Pancreas (tissue), 10 donors: ENCODE measurements around the gene IL21R. TPM values are rescaled to one million over a fixed set of nuclear protein-coding genes. Genes with fewer than 3 reads are reported as not detected.

Source experiments
- ATAC-seq, 4 donors: fragments of 200-7000 bp; cut with Tn5 transposase; one replicate each; pipeline versions ENCODE4 v1.8.0 to v1.9.1; 2020; ENCODE audit warnings: mild to moderate bottlenecking in 4 of 4, moderate library complexity in 4 of 4
- DNase-seq, 6 donors: peaks; one replicate each; pipeline ENCODE4 v3.0.0-alpha.2; 2020
- FAIRE-seq: peaks from 2 replicates; lab custom pipeline; 2012; peaks lifted over from hg19 to GRCh38; lab: Jason Lieb, UNC
- H3K27ac ChIP-seq, 4 donors: fragments of 200-600 bp; sonication (generic); 1 replicate in 3 of 4; 2 replicates in 1 of 4; pipeline versions ENCODE4 v1.5.0 to v1.8.0; 2020
- H3K27me3 ChIP-seq, 4 donors: fragments of 200-600 bp; one replicate each; pipeline ENCODE4 v1.8.0; 2021
- H3K36me3 ChIP-seq, 3 donors: fragments of 200-600 bp; sonication (generic) in 1 of 3; one replicate each; pipeline versions ENCODE4 v1.5.0 to v1.8.0; 2020 to 2021
- H3K4me1 ChIP-seq, 3 donors: fragments of 200-600 bp; one replicate each; pipeline ENCODE4 v1.8.0; 2021
- H3K4me3 ChIP-seq, 4 donors: fragments of 200-600 bp; sonication (generic) in 2 of 4; one replicate each; pipeline versions ENCODE4 v1.5.0 to v1.8.0; 2020 to 2021
- H3K9me3 ChIP-seq, 4 donors: fragments of 200-600 bp; one replicate each; pipeline ENCODE4 v1.8.0; 2021
- CTCF ChIP-seq, 4 donors: fragments of 200-600 bp; sonication (generic) in 3 of 4; IDR thresholded peaks; one replicate each; pipeline versions ENCODE4 v1.5.0 to v1.8.0; 2021; ENCODE audit warnings: antibody characterized with exemption in 4 of 4
- WGBS, 2 donors: extraction: QIAGEN DNeasy Blood & Tissue Kit; methylation state at CpG; one replicate each; pipeline ENCODE4 v1.1.7; 2013; 5-methylcytosine and 5-hydroxymethylcytosine counted together
- intact Hi-C, 3 donors: fragments of 100-400 bp; cut with DNase I; formaldehyde crosslinking; loops; one replicate each; pipeline versions ENCODE4 v1.11.1 to v1.14.2; 2022
- polyA plus RNA-seq, 2 donors: library from polyadenylated mRNA; stranded (reverse); fragments of 200-250 nt; gene quantifications; one replicate each; pipeline ENCODE4 v1.2.3, GENCODE V29; 2013
- total RNA-seq, 6 donors: library from RNA; stranded (reverse); fragmentation: NEBNext Ultra II Directional in 4 of 6; extraction: Animal tissue kit (Norgen Biotek cat#: 25700) in 4 of 6; gene quantifications; one replicate each; pipeline versions ENCODE4 v1.2.1 to v1.2.4, GENCODE V29; 2021 to 2023
- donor health status: healthy with polysubstance abuse.
- donor health status: DM: no; HTN: no; CAD: no; lungs with moderate emphysema.
- donor health status: DM: no; HTN: no; CAD: no.
- donor health status: control.
- donor health status: control.
- donor health status: Bipolar disorder and iron deficiency.
- donor health status: DM: yes; HTN: yes; CAD: no.
- donor health status: DM: no; HTN: no; CAD: no.
- donor health status: DM: no; HTN: no; CAD: no.
- donor health status: DM: yes; HTN: yes; CAD: no.

IL21R gene
- total and polyA plus RNA-seq, 8 donors: 0.08 to 0.79 (median 0.31) TPM; not detected in 2

DNA sequence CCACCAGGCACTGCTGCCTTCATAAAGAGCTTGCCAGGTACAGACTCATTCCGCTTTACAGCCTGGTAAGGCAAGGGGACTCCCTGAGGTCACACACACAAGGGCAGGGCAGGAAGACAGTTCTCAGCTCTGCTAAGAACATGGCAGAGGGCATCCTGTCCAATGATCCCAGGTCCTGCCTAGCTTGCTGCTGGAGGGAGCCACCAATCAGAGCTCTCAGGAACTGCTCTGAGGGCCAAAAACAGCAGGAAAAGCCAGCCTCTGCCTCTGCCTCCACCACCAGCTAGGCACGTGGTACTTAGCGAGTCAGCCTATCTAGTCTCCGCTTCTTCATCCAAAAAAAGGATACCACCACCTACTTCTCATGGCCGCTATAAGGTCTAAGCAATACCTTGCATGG, 81.7 kb downstream of the IL21R start:
- no peak for TF ChIP-seq CTCF (IDR thresholded peaks at IDR 0.05)
- no peak for FAIRE-seq
- no peaks in the 10 kb centered on the region for H3K4me1 ChIP-seq
- peak in 1 of 6 donors; percentile 18 for DNase-seq
- H3K9me3 ChIP-seq: no peaks in the 10 kb centered on the region
- WGBS, 2 donors: 96 to 97% methylated on average over 5 of the region's 5 CpGs
- peaks cover 8 to 88% (median 51%) of the 10 kb centered on the region in 3 donors for H3K36me3 ChIP-seq
- intact Hi-C loops: no loop called here
- no peaks in the 10 kb centered on the region for H3K27me3 ChIP-seq
- no peak overlapping the region for H3K27ac ChIP-seq
- no peak for ATAC-seq
- no peak overlapping the region for H3K4me3 ChIP-seq

DNA sequence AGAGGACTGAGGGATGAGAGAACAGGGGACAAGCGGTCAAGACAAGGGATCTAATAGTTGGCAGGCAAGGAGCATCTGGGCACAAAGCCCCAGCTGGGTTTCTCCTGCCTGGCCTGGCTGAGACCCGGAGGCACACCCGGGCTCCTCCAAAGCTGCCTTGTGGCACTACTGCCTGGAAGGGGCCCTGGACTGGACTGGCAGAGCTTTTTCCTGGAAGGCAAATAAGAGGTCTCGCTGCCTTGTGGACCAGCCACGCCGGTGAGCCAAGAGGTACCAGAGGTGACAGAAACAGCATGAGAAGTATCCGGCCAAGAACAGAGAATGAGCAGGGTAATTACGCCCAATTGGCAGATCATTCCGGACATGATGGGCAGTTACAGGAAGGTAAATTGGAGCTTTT, 83.2 kb downstream of the IL21R start:
- FAIRE-seq: no peak

GRCh38 chr16:27485811-27486210, 83.8 kb downstream of the IL21R start:
- DNase-seq (peak in 1 of 6 donors; percentile 45), ATAC-seq (no peak), FAIRE-seq (no peak)
- intact Hi-C loops: no loop called here
- WGBS, 2 donors: 95% methylated on average over 11 of the region's 11 CpGs
- Histone ChIP-seq H3K27me3 (no peaks in the 10 kb centered on the region), H3K4me1 (no peaks in the 10 kb centered on the region), H3K36me3 (peaks cover 8 to 91% (median 62%) of the 10 kb centered on the region in 3 donors), H3K27ac (no peak overlapping the region), H3K4me3 (no peak overlapping the region), H3K9me3 (no peaks in the 10 kb centered on the region)
- TF ChIP-seq CTCF (IDR thresholded peaks at IDR 0.05): no peak

More for the DNA sequence above, 83.2 kb downstream of the IL21R start:
- DNase-seq: no peak
- WGBS, 2 donors: 93 to 98% methylated on average over 9 of the region's 9 CpGs
- Histone ChIP-seq H3K4me1 (no peaks in the 10 kb centered on the region), H3K4me3 (no peak overlapping the region), H3K9me3 (no peaks in the 10 kb centered on the region), H3K36me3 (peaks cover 8 to 91% (median 62%) of the 10 kb centered on the region in 3 donors), H3K27ac (no peak overlapping the region), H3K27me3 (no peaks in the 10 kb centered on the region)
- intact Hi-C loops: no loop called here
- no peak for ATAC-seq
- TF ChIP-seq CTCF (IDR thresholded peaks at IDR 0.05): no peak

GRCh38 chr16:27486344-27486743, 84.4 kb downstream of the IL21R start:
- 64 to 70% methylated on average over 8 of the region's 8 CpGs for WGBS, 2 donors
- TF ChIP-seq CTCF (IDR thresholded peaks at IDR 0.05): no peak
- DNase-seq (peak in 1 of 6 donors; percentile 32), FAIRE-seq (no peak), ATAC-seq (peak in 1 of 4 donors; percentile 45)
- Histone ChIP-seq H3K4me3 (no peak overlapping the region), H3K27me3 (no peaks in the 10 kb centered on the region), H3K27ac (no peak overlapping the region), H3K9me3 (no peaks in the 10 kb centered on the region), H3K36me3 (peaks cover 8 to 92% (median 62%) of the 10 kb centered on the region in 3 donors), H3K4me1 (no peaks in the 10 kb centered on the region)
- intact Hi-C loops: no loop called here

DNA sequence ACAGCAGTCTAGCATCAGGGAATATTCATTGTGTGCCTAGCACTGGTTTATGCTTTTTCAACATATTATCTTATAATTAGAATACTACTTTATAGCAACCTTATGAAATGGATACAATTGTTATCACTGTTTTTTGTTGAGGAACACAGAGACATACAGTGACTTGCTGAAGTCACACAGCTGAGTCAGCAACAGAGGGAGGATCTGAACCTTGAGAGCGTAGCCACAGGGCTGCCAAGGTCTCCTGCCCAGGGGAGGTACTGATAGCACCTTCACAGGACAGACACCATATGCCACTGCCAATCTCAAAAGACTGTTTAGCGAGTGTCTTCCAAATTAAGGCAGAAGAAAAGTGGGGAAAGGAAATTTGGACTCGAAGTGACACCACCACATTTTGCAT, 84.8 kb downstream of the IL21R start:
- DNase-seq: no peak
- intact Hi-C loops: no loop called here
- no peak for TF ChIP-seq CTCF (IDR thresholded peaks at IDR 0.05)
- WGBS, 2 donors: 66 to 74% methylated on average over 3 of the region's 3 CpGs
- no peaks in the 10 kb centered on the region for H3K4me1 ChIP-seq
- no peaks in the 10 kb centered on the region for H3K27me3 ChIP-seq
- H3K36me3 ChIP-seq: peaks cover 8 to 92% (median 60%) of the 10 kb centered on the region in 3 donors
- H3K9me3 ChIP-seq: no peaks in the 10 kb centered on the region
- FAIRE-seq: no peak
- no peak for ATAC-seq
- no peak overlapping the region for H3K27ac ChIP-seq
- H3K4me3 ChIP-seq: no peak overlapping the region
